ENCODE data around the gene NFIC.

Gene NFIC

DNA sequence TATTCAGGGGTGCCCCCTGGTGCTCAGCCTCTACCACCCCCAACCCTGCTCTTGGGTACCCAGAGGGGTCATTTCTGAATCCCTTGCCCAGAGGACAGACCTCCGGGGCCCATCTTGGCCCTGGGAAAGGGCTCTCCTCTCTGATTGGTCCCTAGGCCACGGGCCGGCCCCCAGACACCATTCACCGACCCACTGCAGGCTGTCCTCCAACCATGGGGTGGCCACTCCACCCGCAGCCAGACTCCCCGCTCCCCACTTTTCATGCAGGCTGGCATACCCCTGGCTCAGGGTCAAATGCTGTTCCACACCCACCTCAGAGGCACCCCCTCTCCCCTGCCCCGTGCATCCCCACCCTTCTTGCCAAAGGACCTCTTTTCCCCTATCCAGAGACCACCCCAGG, 99.2 kb downstream of the NFIC start:
- no peak for ATAC-seq
- TF ChIP-seq GLIS3 (CRISPR knock-in tag; IDR thresholded peaks at IDR 0.05): no peak
- TF ChIP-seq ZNF8 (CRISPR knock-in tag; IDR thresholded peaks at IDR 0.05): no peak
- no peak for TF ChIP-seq CSDC2 (CRISPR knock-in tag; IDR thresholded peaks at IDR 0.05)

GRCh38 chr19:3466635-3467034, 100.3 kb downstream of the NFIC start:
- no peak for ATAC-seq
- TF ChIP-seq CSDC2 (CRISPR knock-in tag; IDR thresholded peaks at IDR 0.05) (no peak), CSRNP3 (CRISPR knock-in tag; IDR thresholded peaks at IDR 0.05) (no peak), POU6F1 (CRISPR knock-in tag; IDR thresholded peaks at IDR 0.05; ENCODE audit: borderline replicate concordance, low read depth) (no peak)

DNA sequence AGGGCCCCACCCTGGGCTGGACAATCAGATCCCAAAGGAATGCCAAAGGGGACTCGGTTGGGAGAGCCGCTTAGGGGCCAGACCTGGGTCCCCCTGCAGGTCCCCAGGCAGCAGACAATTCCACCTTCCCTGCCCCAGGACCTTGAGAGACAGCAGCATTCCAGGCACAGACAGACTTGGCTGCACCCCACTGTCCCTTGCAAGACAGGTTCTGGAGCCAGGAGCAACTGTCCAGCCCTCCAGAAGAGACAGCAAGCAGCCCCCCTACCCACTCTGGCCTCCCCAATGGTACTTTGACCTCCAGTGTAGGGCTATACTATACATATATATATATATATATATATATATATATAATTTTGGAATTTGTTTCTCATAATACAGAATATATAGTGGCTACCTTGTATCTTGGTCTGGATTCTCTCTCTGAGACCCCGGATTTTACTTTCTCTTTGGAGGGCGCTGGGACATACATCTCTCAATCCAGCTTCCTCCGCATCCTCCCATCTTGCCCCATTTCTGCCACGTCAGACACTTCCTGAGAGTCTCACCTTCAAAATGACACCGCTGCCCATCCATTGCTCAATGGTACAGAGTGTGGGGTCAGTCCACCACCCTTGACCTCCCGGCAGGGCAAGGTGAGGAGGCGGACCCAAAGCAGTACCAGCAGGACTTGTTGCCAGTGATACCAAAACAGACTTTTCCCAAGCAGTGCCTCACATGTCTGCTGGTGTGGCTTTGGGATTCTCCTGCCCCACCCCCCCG, 101.2 kb downstream of the NFIC start:
- no peak for ATAC-seq
- TF ChIP-seq SNAI2 (CRISPR knock-in tag; IDR thresholded peaks at IDR 0.05) (no peak), POU6F1 (CRISPR knock-in tag; IDR thresholded peaks at IDR 0.05; ENCODE audit: borderline replicate concordance, low read depth) (no peak), BACH2 (CRISPR knock-in tag; IDR thresholded peaks at IDR 0.05; ENCODE audit: borderline replicate concordance) (no peak), TCF4 (CRISPR knock-in tag; IDR thresholded peaks at IDR 0.05; ENCODE audit: borderline replicate concordance) (no peak), ZFP30 (CRISPR knock-in tag; IDR thresholded peaks at IDR 0.05) (no peak), CSDC2 (CRISPR knock-in tag; IDR thresholded peaks at IDR 0.05) (no peak), ZNF70 (CRISPR knock-in tag; IDR thresholded peaks at IDR 0.05) (no peak), GLIS3 (CRISPR knock-in tag; IDR thresholded peaks at IDR 0.05) (no peak), OSR1 (CRISPR knock-in tag; IDR thresholded peaks at IDR 0.05) (no peak), ARNTL (CRISPR knock-in tag; IDR thresholded peaks at IDR 0.05; ENCODE audit: borderline replicate concordance, low read depth) (no peak), PPARA (CRISPR knock-in tag; IDR thresholded peaks at IDR 0.05; ENCODE audit: borderline replicate concordance) (no peak), ZFP3 (CRISPR knock-in tag; IDR thresholded peaks at IDR 0.05) (no peak)
- TF ChIP-seq, protein P1, sequence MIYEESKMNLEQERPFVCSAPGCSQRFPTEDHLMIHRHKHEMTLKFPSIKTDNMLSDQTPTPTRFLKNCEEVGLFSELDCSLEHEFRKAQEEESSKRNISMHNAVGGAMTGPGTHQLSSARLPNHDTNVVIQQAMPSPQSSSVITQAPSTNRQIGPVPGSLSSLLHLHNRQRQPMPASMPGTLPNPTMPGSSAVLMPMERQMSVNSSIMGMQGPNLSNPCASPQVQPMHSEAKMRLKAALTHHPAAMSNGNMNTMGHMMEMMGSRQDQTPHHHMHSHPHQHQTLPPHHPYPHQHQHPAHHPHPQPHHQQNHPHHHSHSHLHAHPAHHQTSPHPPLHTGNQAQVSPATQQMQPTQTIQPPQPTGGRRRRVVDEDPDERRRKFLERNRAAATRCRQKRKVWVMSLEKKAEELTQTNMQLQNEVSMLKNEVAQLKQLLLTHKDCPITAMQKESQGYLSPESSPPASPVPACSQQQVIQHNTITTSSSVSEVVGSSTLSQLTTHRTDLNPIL (CRISPR knock-in tag; IDR thresholded peaks at IDR 0.05; ENCODE audit: low read depth): no peak
- TF ChIP-seq, protein P2, sequence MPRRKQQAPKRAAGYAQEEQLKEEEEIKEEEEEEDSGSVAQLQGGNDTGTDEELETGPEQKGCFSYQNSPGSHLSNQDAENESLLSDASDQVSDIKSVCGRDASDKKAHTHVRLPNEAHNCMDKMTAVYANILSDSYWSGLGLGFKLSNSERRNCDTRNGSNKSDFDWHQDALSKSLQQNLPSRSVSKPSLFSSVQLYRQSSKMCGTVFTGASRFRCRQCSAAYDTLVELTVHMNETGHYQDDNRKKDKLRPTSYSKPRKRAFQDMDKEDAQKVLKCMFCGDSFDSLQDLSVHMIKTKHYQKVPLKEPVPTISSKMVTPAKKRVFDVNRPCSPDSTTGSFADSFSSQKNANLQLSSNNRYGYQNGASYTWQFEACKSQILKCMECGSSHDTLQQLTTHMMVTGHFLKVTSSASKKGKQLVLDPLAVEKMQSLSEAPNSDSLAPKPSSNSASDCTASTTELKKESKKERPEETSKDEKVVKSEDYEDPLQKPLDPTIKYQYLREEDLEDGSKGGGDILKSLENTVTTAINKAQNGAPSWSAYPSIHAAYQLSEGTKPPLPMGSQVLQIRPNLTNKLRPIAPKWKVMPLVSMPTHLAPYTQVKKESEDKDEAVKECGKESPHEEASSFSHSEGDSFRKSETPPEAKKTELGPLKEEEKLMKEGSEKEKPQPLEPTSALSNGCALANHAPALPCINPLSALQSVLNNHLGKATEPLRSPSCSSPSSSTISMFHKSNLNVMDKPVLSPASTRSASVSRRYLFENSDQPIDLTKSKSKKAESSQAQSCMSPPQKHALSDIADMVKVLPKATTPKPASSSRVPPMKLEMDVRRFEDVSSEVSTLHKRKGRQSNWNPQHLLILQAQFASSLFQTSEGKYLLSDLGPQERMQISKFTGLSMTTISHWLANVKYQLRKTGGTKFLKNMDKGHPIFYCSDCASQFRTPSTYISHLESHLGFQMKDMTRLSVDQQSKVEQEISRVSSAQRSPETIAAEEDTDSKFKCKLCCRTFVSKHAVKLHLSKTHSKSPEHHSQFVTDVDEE (CRISPR knock-in tag; IDR thresholded peaks at IDR 0.05): no peak

DNA sequence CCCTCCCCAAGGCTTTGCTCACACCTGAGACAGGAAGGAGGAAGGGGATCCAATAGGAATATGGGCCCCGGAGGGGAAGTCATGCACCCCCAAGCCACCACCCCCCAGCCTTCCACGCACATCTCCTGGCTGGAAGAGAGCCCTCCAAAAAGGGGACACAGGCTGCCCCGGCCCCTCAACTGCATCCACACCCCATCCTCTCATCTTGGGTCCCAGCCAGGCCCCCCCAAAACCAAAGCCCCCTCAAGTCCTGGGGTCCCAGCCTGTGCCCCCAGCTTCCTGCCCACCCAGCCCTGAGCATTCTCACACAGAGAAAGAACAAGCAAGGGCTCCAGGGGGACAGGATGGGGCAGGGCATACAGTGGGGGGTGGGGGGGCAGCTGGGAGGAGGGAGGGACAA, 101.8 kb downstream of the NFIC start:
- no peak for ATAC-seq
- TF ChIP-seq ZNF70 (CRISPR knock-in tag; IDR thresholded peaks at IDR 0.05) (no peak), TCF4 (CRISPR knock-in tag; IDR thresholded peaks at IDR 0.05; ENCODE audit: borderline replicate concordance) (no peak), TOX (CRISPR knock-in tag; IDR thresholded peaks at IDR 0.05; ENCODE audit: borderline replicate concordance) (no peak), ZFP30 (CRISPR knock-in tag; IDR thresholded peaks at IDR 0.05) (no peak), SNAI2 (CRISPR knock-in tag; IDR thresholded peaks at IDR 0.05) (no peak), ZNF8 (CRISPR knock-in tag; IDR thresholded peaks at IDR 0.05) (no peak), OSR1 (CRISPR knock-in tag; IDR thresholded peaks at IDR 0.05) (no peak), CSRNP3 (CRISPR knock-in tag; IDR thresholded peaks at IDR 0.05) (no peak), ARNTL (CRISPR knock-in tag; IDR thresholded peaks at IDR 0.05; ENCODE audit: borderline replicate concordance, low read depth) (no peak), ISL1 (CRISPR knock-in tag; IDR thresholded peaks at IDR 0.05) (no peak), ESRRG (CRISPR knock-in tag; IDR thresholded peaks at IDR 0.05) (no peak), RARB (CRISPR knock-in tag; IDR thresholded peaks at IDR 0.05) (no peak)
- TF ChIP-seq, protein P2 (CRISPR knock-in tag; IDR thresholded peaks at IDR 0.05): no peak
